Psoas muscle (tissue), 8 donors: Measurements from ENCODE around the gene SAMSN1. TPM values are rescaled to one million over a fixed set of nuclear protein-coding genes. Genes with fewer than 3 reads are reported as not detected.

Experiments
- ATAC-seq, 4 donors: fragments of 200-7000 bp; cut with Tn5 transposase; one replicate each; pipeline ENCODE4 v1.9.1; 2020; ENCODE audit warnings: moderate library complexity in 3 of 4, mild to moderate bottlenecking in 2 of 4
- DNase-seq, 2 donors: peaks; one replicate each; pipeline ENCODE4 v3.0.0-alpha.2; 2020
- H3K27ac ChIP-seq: fragments of 200-600 bp; one replicate; pipeline ENCODE4 v1.8.0; 2022
- H3K27me3 ChIP-seq, 3 donors: fragments of 200-600 bp in 1 of 3; one replicate each; pipeline versions ENCODE4 v1.6.1 to v1.8.0; 2013 to 2022; ENCODE audit warnings: low read length in 2 of 3, mild to moderate bottlenecking in 2 of 3, moderate library complexity in 1 of 3; ENCODE audit not compliant: insufficient read depth in 3 of 3
- H3K36me3 ChIP-seq, 2 donors: fragments of 200-600 bp in 1 of 2; one replicate each; pipeline versions ENCODE4 v1.6.1 to v1.8.0; 2013 to 2022; ENCODE audit warnings: low read depth in 1 of 2, mild to moderate bottlenecking in 1 of 2, moderate library complexity in 1 of 2; ENCODE audit not compliant: insufficient read depth in 1 of 2
- H3K4me1 ChIP-seq: fragments of 200-600 bp; one replicate; pipeline ENCODE4 v1.8.0; 2022
- H3K4me3 ChIP-seq: fragments of 200-600 bp; one replicate; pipeline ENCODE4 v1.8.0; 2022; ENCODE audit warnings: mild to moderate bottlenecking
- H3K9me3 ChIP-seq: fragments of 200-600 bp; one replicate; pipeline ENCODE4 v1.8.0; 2022
- CTCF ChIP-seq: fragments of 200-600 bp; IDR thresholded peaks from one replicate; pipeline ENCODE4 v1.8.0; 2022; ENCODE audit warnings: antibody characterized with exemption
- WGBS, 3 donors: extraction: QIAGEN DNeasy Blood & Tissue Kit; methylation state at CpG; one replicate each; pipeline versions ENCODE4 v1.1.6 to v1.1.7; 2013; 5-methylcytosine and 5-hydroxymethylcytosine counted together
- intact Hi-C, 2 donors: fragments of 100-400 bp; cut with DNase I; formaldehyde crosslinking; loops; one replicate each; pipeline versions ENCODE4 v1.11.0 to v1.14.2; 2022
- polyA plus RNA-seq, 3 donors: library from polyadenylated mRNA; stranded (reverse); fragments of 200-250 nt; gene quantifications; one replicate each; pipeline ENCODE4 v1.2.3, GENCODE V29; 2013
- total RNA-seq, 4 donors: library from RNA; stranded (reverse); fragmentation: NEBNext Ultra II Directional in 2 of 4; extraction: Animal tissue kit (Norgen Biotek cat#: 25700) in 2 of 4; gene quantifications; one replicate each; pipeline versions ENCODE4 v1.2.1 to v1.2.4, GENCODE V29; 2021 to 2023
- donor health status: healthy with polysubstance abuse.
- donor health status: DM: no; HTN: no; CAD: no; lungs with moderate emphysema.
- donor health status: Bipolar disorder and iron deficiency.
- donor health status: healthy.
- donor health status: DM: yes; HTN: yes; CAD: no.
- donor health status: DM: no; HTN: no; CAD: no.
- donor health status: DM: no; HTN: no; CAD: no.
- donor health status: DM: yes; HTN: yes; CAD: no.

Gene SAMSN1
- total and polyA plus RNA-seq, 7 donors: 0.31 to 1.8 (median 0.65) TPM

GRCh38 chr21:14554948-14555347 lies 8.8 kb upstream of the SAMSN1 start:
- Histone ChIP-seq H3K4me1 (no peaks in the 10 kb centered on the region), H3K36me3 (no peaks in the 10 kb centered on the region), H3K9me3 (no peaks in the 10 kb centered on the region), H3K4me3 (no peak overlapping the region), H3K27me3 (no peaks in the 10 kb centered on the region), H3K27ac (no peak overlapping the region)
- no peak for ATAC-seq
- TF ChIP-seq CTCF: no peak
- 52 to 67% (median 54%) methylated on average over 1 of the region's 1 CpG for WGBS, 3 donors
- DNase-seq: no peak
- intact Hi-C loops: no loop called here

DNA sequence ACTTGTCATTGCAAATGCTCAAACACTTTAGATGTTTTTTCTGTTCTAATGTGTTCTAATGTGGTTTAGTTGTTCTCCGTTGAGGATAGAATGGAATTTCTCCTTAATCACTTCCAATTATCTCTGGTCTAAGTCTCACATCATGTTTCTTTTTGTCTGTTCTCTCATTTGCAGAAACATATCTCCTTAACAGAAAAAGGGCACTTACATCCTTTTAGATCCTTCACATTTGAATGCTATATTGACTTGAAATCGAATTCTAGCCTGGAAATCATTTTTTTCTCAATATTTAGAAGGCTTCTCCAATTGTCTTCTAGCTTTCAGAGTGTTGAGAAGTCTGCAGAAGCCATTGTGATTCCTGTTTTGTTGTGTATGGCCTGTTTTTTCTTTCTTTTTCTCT lies 7.3 kb upstream of the SAMSN1 start:
- no peak overlapping the region for H3K27ac ChIP-seq
- no peak overlapping the region for H3K4me3 ChIP-seq
- intact Hi-C loops: no loop called here
- WGBS, 3 donors: 44 to 61% (median 46%) methylated on average over 2 of the region's 2 CpGs
- DNase-seq (no peak), ATAC-seq (no peak)
- no peaks in the 10 kb centered on the region for H3K9me3 ChIP-seq
- H3K4me1 ChIP-seq: no peaks in the 10 kb centered on the region
- no peaks in the 10 kb centered on the region for H3K27me3 ChIP-seq
- TF ChIP-seq CTCF: no peak
- H3K36me3 ChIP-seq: no peaks in the 10 kb centered on the region

DNA sequence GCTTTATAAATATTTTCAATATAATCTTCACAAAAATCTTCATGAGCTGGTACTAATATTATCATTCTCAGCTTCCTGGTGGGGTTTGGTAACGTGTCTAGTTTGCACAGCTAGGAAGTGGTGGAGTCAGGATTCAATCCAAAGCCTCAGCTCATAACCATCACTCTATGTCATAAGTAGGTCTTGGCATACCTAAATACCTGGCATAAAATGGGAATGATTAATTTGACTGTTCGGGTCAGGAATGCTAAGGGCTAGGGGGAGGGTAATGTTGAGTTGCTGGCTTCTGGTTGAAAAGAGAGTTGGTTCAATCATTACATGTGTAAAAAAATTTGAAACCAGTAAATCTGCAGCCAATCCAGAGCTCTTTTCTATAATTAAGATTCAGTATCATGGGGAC lies 5.6 kb upstream of the SAMSN1 start:
- no peak for TF ChIP-seq CTCF
- H3K36me3 ChIP-seq: no peaks in the 10 kb centered on the region
- H3K9me3 ChIP-seq: no peaks in the 10 kb centered on the region
- H3K4me1 ChIP-seq: no peaks in the 10 kb centered on the region
- 51 to 65% (median 65%) methylated on average over 2 of the region's 2 CpGs for WGBS, 3 donors
- H3K27me3 ChIP-seq: no peaks in the 10 kb centered on the region
- ATAC-seq (no peak), DNase-seq (no peak)
- no peak overlapping the region for H3K27ac ChIP-seq
- H3K4me3 ChIP-seq: no peak overlapping the region
- intact Hi-C loops: no loop called here

DNA sequence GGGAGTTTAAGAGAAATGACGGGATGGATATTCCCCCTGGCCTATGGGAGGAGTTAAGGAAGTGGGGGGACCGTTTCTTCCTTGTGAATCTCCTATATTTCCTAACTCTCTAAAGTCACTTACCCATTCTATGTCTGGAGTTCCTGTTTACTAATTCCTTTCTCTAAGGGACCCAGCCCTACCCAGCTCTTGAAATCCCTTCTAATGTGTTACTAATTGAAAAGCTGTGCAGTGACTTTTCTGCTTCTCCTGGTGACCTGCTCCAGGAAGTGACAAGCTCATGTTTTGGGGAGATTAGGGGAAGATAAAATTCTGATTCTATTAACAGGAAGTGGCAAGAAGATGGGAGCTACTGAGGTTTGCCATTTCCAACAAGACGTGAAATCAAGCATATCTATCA lies 4.0 kb upstream of the SAMSN1 start:
- Histone ChIP-seq H3K36me3 (no peaks in the 10 kb centered on the region), H3K9me3 (no peaks in the 10 kb centered on the region), H3K27ac (no peak overlapping the region), H3K4me1 (no peaks in the 10 kb centered on the region), H3K27me3 (no peaks in the 10 kb centered on the region), H3K4me3 (no peak overlapping the region)
- intact Hi-C loops: no loop called here
- TF ChIP-seq CTCF: no peak
- 54 to 63% (median 59%) methylated on average over 3 of the region's 3 CpGs for WGBS, 3 donors
- ATAC-seq (no peak), DNase-seq (no peak)

DNA sequence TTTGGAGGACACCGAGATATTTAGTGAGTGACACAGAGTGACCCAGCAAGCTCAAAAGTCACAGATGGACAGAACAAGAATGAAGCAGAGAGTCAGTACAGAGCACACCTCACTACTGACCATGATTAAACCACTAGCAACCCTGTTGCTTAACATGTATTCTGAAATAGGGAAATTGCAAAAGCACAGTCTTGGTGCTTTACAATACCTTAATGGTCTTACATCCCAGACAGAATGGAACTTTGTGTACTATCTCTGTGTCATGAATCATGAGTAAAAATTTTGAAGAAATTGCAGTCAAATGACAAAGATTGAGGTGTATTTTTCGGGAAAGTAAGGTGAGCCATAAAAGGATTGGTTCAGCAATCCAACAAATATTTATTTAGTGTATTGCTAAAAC lies 2.7 kb upstream of the SAMSN1 start:
- Histone ChIP-seq H3K27me3 (no peaks in the 10 kb centered on the region), H3K4me1 (no peaks in the 10 kb centered on the region), H3K9me3 (no peaks in the 10 kb centered on the region), H3K27ac (no peak overlapping the region), H3K4me3 (no peak overlapping the region), H3K36me3 (no peaks in the 10 kb centered on the region)
- no peak for ATAC-seq
- no peak for DNase-seq
- intact Hi-C loops: no loop called here
- WGBS, 3 donors: 66 to 76% (median 75%) methylated on average over 2 of the region's 2 CpGs
- no peak for TF ChIP-seq CTCF
